H1 (cell line): Measurements from ENCODE around the gene RABEP1. TPM values are rescaled to one million over a fixed set of nuclear protein-coding genes. Genes with fewer than 3 reads are reported as not detected.

Source experiments
- CBX8 ChIP-seq: fragments of 300-800, 300-1000 bp; sonication (generic); IDR thresholded peaks from 2 replicates; pipeline ENCODE4 v1.7.1; 2016; ENCODE audit warnings: low read depth, low read length, borderline replicate concordance
- CHD7 ChIP-seq: fragments of 300-600 bp; sonication (generic); IDR thresholded peaks from 2 replicates; pipeline ENCODE4 v1.7.1; 2012; ENCODE audit warnings: low read length, moderate library complexity, mild to moderate bottlenecking, inconsistent platforms; ENCODE audit not compliant: insufficient replicate concordance
- FOSL1 ChIP-seq: IDR thresholded peaks from 2 replicates; pipeline ENCODE4 v1.6.1; 2011; ENCODE audit warnings: mild to moderate bottlenecking, low read depth, low read length, moderate library complexity; ENCODE audit not compliant: insufficient read depth
- KDM5A ChIP-seq: fragments of 200-600 bp; IDR thresholded peaks from 2 replicates; pipeline ENCODE4 v1.7.1; 2012; ENCODE audit warnings: mild to moderate bottlenecking, low read length, inconsistent platforms, mixed read lengths
- RFX5 ChIP-seq: IDR thresholded peaks from 2 replicates; pipeline ENCODE4 v1.6.1; 2011; ENCODE audit warnings: low read depth, low read length, improper control_type of control experiment, borderline replicate concordance
- SP4 ChIP-seq: IDR thresholded peaks from 2 replicates; pipeline ENCODE4 v1.6.1; 2012; ENCODE audit warnings: low read length, inconsistent platforms
- polyA plus RNA-seq, 7 experiments: library from polyadenylated mRNA; depleted of rRNA in 3 of 7; stranded (reverse) in 5 of 7; unstranded in 2 of 7; fragments of >200 nt in 5 of 7; fragments of 200-250 nt in 2 of 7; gene quantifications; 1 replicate in 5 of 7; 2 replicates in 1 of 7; 4 replicates in 1 of 7; pipeline versions ENCODE4 v1.2.1 to v1.2.3, GENCODE V29; 2011 to 2013; ENCODE audit warnings: missing spikeins in 2 of 7, mixed read lengths in 2 of 7
- total RNA-seq: library from RNA; stranded (reverse); fragmentation: NEBNext Ultra II Directional; extraction: Animal tissue kit (Norgen Biotek cat#: 25700); gene quantifications from 2 replicates; pipeline ENCODE4 v1.2.1, GENCODE V29; 2021
- TF ChIP-seq, protein P1 (sequence below), 3 experiments: IDR thresholded peaks; 1 replicate in 2 of 3; 2 replicates in 1 of 3; pipeline versions ENCODE4 v1.5.1 to v1.6.1; 2011; ENCODE audit warnings: low read length in 3 of 3, mild to moderate bottlenecking in 3 of 3, inconsistent platforms in 2 of 3, low read depth in 1 of 3, moderate library complexity in 1 of 3; ENCODE audit not compliant: insufficient read depth in 1 of 3; ENCODE audit errors: control extremely low read depth in 1 of 3

RABEP1 gene
- total and polyA plus RNA-seq, 2 of the 8 experiments (the other 6 are each of a cell fraction or from before 2014, with no cell fraction given), result 8.5 to 52.3 TPM

- TF ChIP-seq CHD7 (no peak), RFX5 (no peak), KDM5A (no peak), CBX8 (no peak), SP4 (no peak), FOSL1 (no peak)
- TF ChIP-seq, protein P1, sequence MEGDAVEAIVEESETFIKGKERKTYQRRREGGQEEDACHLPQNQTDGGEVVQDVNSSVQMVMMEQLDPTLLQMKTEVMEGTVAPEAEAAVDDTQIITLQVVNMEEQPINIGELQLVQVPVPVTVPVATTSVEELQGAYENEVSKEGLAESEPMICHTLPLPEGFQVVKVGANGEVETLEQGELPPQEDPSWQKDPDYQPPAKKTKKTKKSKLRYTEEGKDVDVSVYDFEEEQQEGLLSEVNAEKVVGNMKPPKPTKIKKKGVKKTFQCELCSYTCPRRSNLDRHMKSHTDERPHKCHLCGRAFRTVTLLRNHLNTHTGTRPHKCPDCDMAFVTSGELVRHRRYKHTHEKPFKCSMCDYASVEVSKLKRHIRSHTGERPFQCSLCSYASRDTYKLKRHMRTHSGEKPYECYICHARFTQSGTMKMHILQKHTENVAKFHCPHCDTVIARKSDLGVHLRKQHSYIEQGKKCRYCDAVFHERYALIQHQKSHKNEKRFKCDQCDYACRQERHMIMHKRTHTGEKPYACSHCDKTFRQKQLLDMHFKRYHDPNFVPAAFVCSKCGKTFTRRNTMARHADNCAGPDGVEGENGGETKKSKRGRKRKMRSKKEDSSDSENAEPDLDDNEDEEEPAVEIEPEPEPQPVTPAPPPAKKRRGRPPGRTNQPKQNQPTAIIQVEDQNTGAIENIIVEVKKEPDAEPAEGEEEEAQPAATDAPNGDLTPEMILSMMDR (IDR thresholded peaks at IDR 0.05; ENCODE audit: control extremely low read depth in 1 of 3, insufficient read depth in 1 of 3, low read depth in 1 of 3, low read length in 3 of 3), result no peak
These were observed 117.7 kb downstream of the RABEP1 start (continued) for GRCh38 chr17:5399767-5400166.
